ENCODE data around the gene SOBP. TPM values are rescaled to one million over a fixed set of nuclear protein-coding genes. Genes with fewer than 3 reads are reported as not detected.

SOBP gene
- total RNA-seq, 1 experiment from 2014 or later = 0.22 TPM

- no peak for TF ChIP-seq CTCF (conservative IDR thresholded peaks at IDR 0.05)
- TF ChIP-seq EZH2 (IDR thresholded peaks at IDR 0.05; ENCODE audit: low read depth) = no peak
- H2AFZ ChIP-seq = no peak overlapping the region
- no peaks in the 10 kb centered on the region for H3K9me3 ChIP-seq (ENCODE audit: insufficient read depth, low read depth)
- H3K4me3 ChIP-seq = no peak overlapping the region
- H3K27me3 ChIP-seq (ENCODE audit: insufficient read depth, low read depth) = no peaks in the 10 kb centered on the region
- H3K4me1 ChIP-seq (replicated peaks; ENCODE audit: insufficient read depth) = no peaks in the 10 kb centered on the region
- H3K36me3 ChIP-seq (ENCODE audit: low read depth) = no peaks in the 10 kb centered on the region
- intact Hi-C loops (cut with micrococcal nuclease; ENCODE audit: unreplicated experiment) = no loop called here
- H3K79me2 ChIP-seq (ENCODE audit: low read depth) = no peaks in the 10 kb centered on the region
- H3K9me2 ChIP-seq (ENCODE audit: insufficient read depth) = no peaks in the 10 kb centered on the region
- no TSS peak for BruUV-seq (replicated peaks)
- H3K27ac ChIP-seq = no peak overlapping the region
- no peak overlapping the region for H3K4me2 ChIP-seq
- ChIA-PET CTCF (no interaction called here), POLR2A (ENCODE audit: unreplicated experiment) (no interaction called here)
- no peaks in the 10 kb centered on the region for H3F3A ChIP-seq (ENCODE audit: insufficient read depth, low read depth)
- no peaks in the 10 kb centered on the region for H4K20me1 ChIP-seq (ENCODE audit: insufficient read depth)
- DNase-seq = peak in 1 of 2 experiments; percentile 2
Observed at GRCh38 chr6:107634324-107635056, 144.6 kb downstream of the SOBP start.

GRCh38 chr6:107635057-107635515 lies 145.2 kb downstream of the SOBP start:
- Histone ChIP-seq H3K4me1 (replicated peaks; ENCODE audit: insufficient read depth) (no peaks in the 10 kb centered on the region), H3K36me3 (ENCODE audit: low read depth) (no peaks in the 10 kb centered on the region), H3F3A (ENCODE audit: insufficient read depth, low read depth) (no peaks in the 10 kb centered on the region), H3K4me3 (no peak overlapping the region), H2AFZ (no peak overlapping the region), H3K4me2 (no peak overlapping the region), H3K27ac (no peak overlapping the region), H4K20me1 (ENCODE audit: insufficient read depth) (no peaks in the 10 kb centered on the region), H3K9me2 (ENCODE audit: insufficient read depth) (no peaks in the 10 kb centered on the region), H3K27me3 (ENCODE audit: insufficient read depth, low read depth) (no peaks in the 10 kb centered on the region), H3K79me2 (ENCODE audit: low read depth) (no peaks in the 10 kb centered on the region), H3K9me3 (ENCODE audit: insufficient read depth, low read depth) (no peaks in the 10 kb centered on the region)
- peak in 1 of 2 experiments; percentile 3 for DNase-seq
- intact Hi-C loops (cut with micrococcal nuclease; ENCODE audit: unreplicated experiment) = no loop called here
- no TSS peak for BruUV-seq (replicated peaks)
- ChIA-PET POLR2A (ENCODE audit: unreplicated experiment) (no interaction called here), CTCF (no interaction called here)
- TF ChIP-seq EZH2 (IDR thresholded peaks at IDR 0.05; ENCODE audit: low read depth) (no peak), CTCF (conservative IDR thresholded peaks at IDR 0.05) (no peak)

- no peak overlapping the region for H3K4me2 ChIP-seq
- H3F3A ChIP-seq (ENCODE audit: insufficient read depth, low read depth) = no peaks in the 10 kb centered on the region
- H3K9me2 ChIP-seq (ENCODE audit: insufficient read depth) = no peaks in the 10 kb centered on the region
- H3K27me3 ChIP-seq (ENCODE audit: insufficient read depth, low read depth) = no peaks in the 10 kb centered on the region
- H2AFZ ChIP-seq = no peak overlapping the region
- no peaks in the 10 kb centered on the region for H3K4me1 ChIP-seq (replicated peaks; ENCODE audit: insufficient read depth)
- H4K20me1 ChIP-seq (ENCODE audit: insufficient read depth) = no peaks in the 10 kb centered on the region
- BruUV-seq (replicated peaks) = no TSS peak
- no peaks in the 10 kb centered on the region for H3K79me2 ChIP-seq (ENCODE audit: low read depth)
- no peaks in the 10 kb centered on the region for H3K36me3 ChIP-seq (ENCODE audit: low read depth)
- no peak for DNase-seq
- TF ChIP-seq CTCF (conservative IDR thresholded peaks at IDR 0.05) (no peak), EZH2 (IDR thresholded peaks at IDR 0.05; ENCODE audit: low read depth) (no peak)
- POLR2A ChIA-PET (ENCODE audit: unreplicated experiment) = interaction anchor here (0.6 kb wide), 1 partner anchor 50 kb away, joined by 14 read pairs; no protein-coding TSS in a partner anchor
- CTCF ChIA-PET = no interaction called here
- no peak overlapping the region for H3K27ac ChIP-seq
- no peaks in the 10 kb centered on the region for H3K9me3 ChIP-seq (ENCODE audit: insufficient read depth, low read depth)
- H3K4me3 ChIP-seq = no peak overlapping the region
- intact Hi-C loops (cut with micrococcal nuclease; ENCODE audit: unreplicated experiment) = no loop called here
Observed at GRCh38 chr6:107636486-107636885, 146.6 kb downstream of the SOBP start.

All from PC-9 (cell line).